Measurements from ENCODE around the gene ATP8B1.

The ATP8B1 gene

GRCh38 chr18:57715671-57716070, 87.4 kb downstream of the ATP8B1 start:
- no peak for DNase-seq

- no peak for DNase-seq
Measured at GRCh38 chr18:57715073-57715472, 88.0 kb downstream of the ATP8B1 start.

- DNase-seq: no peak
Measured at GRCh38 chr18:57710226-57710625, 92.9 kb downstream of the ATP8B1 start.

- no peak for DNase-seq
Measured at GRCh38 chr18:57709335-57709734, 93.8 kb downstream of the ATP8B1 start.

GRCh38 chr18:57708288-57708687, 94.8 kb downstream of the ATP8B1 start:
- no peak for DNase-seq

- DNase-seq: no peak
Measured at GRCh38 chr18:57705832-57706595, 97.1 kb downstream of the ATP8B1 start.

GRCh38 chr18:57705011-57705410, 98.1 kb downstream of the ATP8B1 start:
- no peak for DNase-seq

- DNase-seq: no peak
Measured at GRCh38 chr18:57698571-57699276, 104.4 kb downstream of the ATP8B1 start.

- DNase-seq: no peak
Measured at GRCh38 chr18:57697426-57697825, 105.7 kb downstream of the ATP8B1 start.

- DNase-seq: no peak
Measured at GRCh38 chr18:57696271-57696670, 106.8 kb downstream of the ATP8B1 start.

GRCh38 chr18:57691363-57691762, 111.8 kb downstream of the ATP8B1 start:
- DNase-seq: no peak

- no peak for DNase-seq
Measured at GRCh38 chr18:57687970-57688369, 115.1 kb downstream of the ATP8B1 start.

- DNase-seq: no peak
Measured at GRCh38 chr18:57683470-57683869, 119.6 kb downstream of the ATP8B1 start.

GRCh38 chr18:57677262-57678211, 125.6 kb downstream of the ATP8B1 start:
- no peak for DNase-seq

GRCh38 chr18:57674891-57675290, 128.2 kb downstream of the ATP8B1 start:
- DNase-seq: no peak

GRCh38 chr18:57670046-57670445, 133.1 kb downstream of the ATP8B1 start:
- no peak for DNase-seq

- no peak for DNase-seq
Measured at GRCh38 chr18:57668021-57668420, 135.1 kb downstream of the ATP8B1 start.

GRCh38 chr18:57666818-57667497, 136.2 kb downstream of the ATP8B1 start:
- DNase-seq: peak; percentile 89 to 97

- DNase-seq: peak in 1 of 2 donors; percentile 17
Measured at GRCh38 chr18:57664568-57665165, 138.4 kb downstream of the ATP8B1 start.

GRCh38 chr18:57660961-57661360, 142.2 kb downstream of the ATP8B1 start:
- DNase-seq: peak in 1 of 2 donors; percentile 15

- DNase-seq: no peak
Measured at GRCh38 chr18:57659460-57660102, 143.5 kb downstream of the ATP8B1 start.
